A549 (cell line): ENCODE data around the gene ALCAM. TPM values are rescaled to one million over a fixed set of nuclear protein-coding genes. Genes with fewer than 3 reads are reported as not detected.

Experiments used
- ATAC-seq, 2 experiments: fragments of 200-7000 bp in 1 of 2; fragments of >200 bp in 1 of 2; cut with Nextera tagmentation in 1 of 2; cut with Tn5 transposase in 1 of 2; 3 replicates each; pipeline versions ENCODE4 v1.8.0 to v1.9.1; 2018 to 2020; ENCODE audit warnings: mild to moderate bottlenecking in 1 of 2, moderate library complexity in 1 of 2
- CTCF ChIA-PET: fragments of 300-600 bp; sonication (Branson Sonifier 250); formaldehyde crosslinking; extraction: SDS; loops from one replicate; lab custom pipeline; 2021; ENCODE audit warnings: antibody characterized with exemption, inconsistent platforms; lab: Yijun Ruan, JAX
- POLR2A ChIA-PET: fragments of 350-600 bp; formaldehyde crosslinking; extraction: SDS; loops from one replicate; lab custom pipeline; 2021; ENCODE audit warnings: antibody characterized with exemption, inconsistent platforms; lab: Yijun Ruan, JAX
- DNase-seq, 2 experiments: peaks; one replicate each; pipeline versions ENCODE4 v3.0.0 to v3.0.0-alpha.2; 2011 to 2016; ENCODE audit warnings: low read depth in 1 of 2, low spot score in 1 of 2
- FAIRE-seq: peaks from 2 replicates; lab custom pipeline; 2011; peaks lifted over from hg19 to GRCh38; lab: Jason Lieb, UNC
- H3K27ac ChIP-seq, 2 experiments: fragments of >200 bp; sonication (Bioruptor Twin); formaldehyde crosslinking; 3 replicates each; pipeline ENCODE4 v1.5.1; 2016 to 2017
- H3K4me1 ChIP-seq: fragments of >200 bp; sonication (Bioruptor Twin); formaldehyde crosslinking; 3 replicates; pipeline ENCODE4 v1.6.1; 2016
- H3K4me2 ChIP-seq: fragments of >200 bp; sonication (Bioruptor Twin); formaldehyde crosslinking; 3 replicates; pipeline ENCODE4 v1.6.1; 2016
- H3K4me3 ChIP-seq: fragments of >200 bp; sonication (Bioruptor Twin); formaldehyde crosslinking; 3 replicates; pipeline ENCODE4 v1.5.1; 2016
- H3K9me3 ChIP-seq: fragments of >200 bp; sonication (Bioruptor Twin); formaldehyde crosslinking; 3 replicates; pipeline ENCODE4 v1.6.1; 2016
- CEBPB ChIP-seq, 2 experiments: fragments of >200 bp in 1 of 2; sonication (Bioruptor Twin) in 1 of 2; formaldehyde crosslinking in 1 of 2; IDR thresholded peaks; 2 replicates each; pipeline ENCODE4 v1.6.1; 2012 to 2016
- CHD4 ChIP-seq: fragments of 200-600 bp; sonication (generic); IDR thresholded peaks from 2 replicates; pipeline ENCODE4 v1.6.1; 2016; ENCODE audit warnings: antibody characterized with exemption, mild to moderate bottlenecking, borderline replicate concordance
- ESRRA ChIP-seq: fragments of 150-350 bp; IDR thresholded peaks from 2 replicates; pipeline ENCODE4 v1.6.1; 2014; ENCODE audit warnings: mild to moderate bottlenecking, low read length, borderline replicate concordance
- FOSL2 ChIP-seq, 2 experiments: fragments of 450-650 bp in 1 of 2; fragments of >200 bp in 1 of 2; sonication (Bioruptor Twin) in 1 of 2; formaldehyde crosslinking; IDR thresholded peaks; 2 replicates each; pipeline versions ENCODE4 v1.5.0 to v1.6.1; 2016 to 2020; ENCODE audit warnings: mild to moderate bottlenecking in 1 of 2, moderate library complexity in 1 of 2
- HOXA7 ChIP-seq: fragments of 250-450 bp; sonication (Bioruptor Pico); IDR thresholded peaks from 2 replicates; pipeline ENCODE4 v1.5.0; 2020; ENCODE audit warnings: mild to moderate bottlenecking, moderate library complexity
- JUN ChIP-seq, 2 experiments: fragments of >200 bp; sonication (Bioruptor Twin); formaldehyde crosslinking; IDR thresholded peaks; 2 replicates in 1 of 2; 3 replicates in 1 of 2; pipeline ENCODE4 v1.6.1; 2016 to 2017
- JUNB ChIP-seq: fragments of >200 bp; sonication (Bioruptor Twin); formaldehyde crosslinking; IDR thresholded peaks from 2 replicates; pipeline ENCODE4 v1.6.1; 2016
- NR3C1 ChIP-seq: fragments of >200 bp; sonication (Bioruptor Twin); formaldehyde crosslinking; IDR thresholded peaks from 3 replicates; pipeline ENCODE4 v1.6.1; 2017
- SMC3 ChIP-seq: fragments of >200 bp; sonication (Bioruptor Twin); formaldehyde crosslinking; IDR thresholded peaks from 3 replicates; pipeline ENCODE4 v1.6.1; 2018; ENCODE audit warnings: inconsistent platforms
- SREBF2 ChIP-seq: fragments of 450-650 bp; IDR thresholded peaks from 2 replicates; pipeline ENCODE4 v1.6.1; 2014; ENCODE audit warnings: mild to moderate bottlenecking, moderate library complexity
- TP53 ChIP-seq: fragments of 250-450 bp; sonication (Bioruptor Pico); IDR thresholded peaks from 2 replicates; pipeline ENCODE4 v1.5.0; 2021; ENCODE audit warnings: mild to moderate bottlenecking, moderate library complexity
- ZC3H11A ChIP-seq: fragments of 450-650 bp; IDR thresholded peaks from 2 replicates; pipeline ENCODE4 v1.6.1; 2014; ENCODE audit warnings: antibody characterized with exemption, mild to moderate bottlenecking
- ZNF302 ChIP-seq: fragments of 250-450 bp; sonication (Bioruptor Pico); IDR thresholded peaks from 2 replicates; pipeline ENCODE4 v1.9.0; 2021; ENCODE audit warnings: inconsistent platforms, mild to moderate bottlenecking, moderate library complexity
- ZSCAN20 ChIP-seq: fragments of 250-450 bp; sonication (Bioruptor Pico); IDR thresholded peaks from 2 replicates; pipeline ENCODE4 v1.8.0; 2022; ENCODE audit warnings: mild to moderate bottlenecking, moderate library complexity
- WGBS: methylation state at CpG from one replicate; pipeline ENCODE4 v1.1.6; 2017; ENCODE audit errors: missing lambda C conversion rate; 5-methylcytosine and 5-hydroxymethylcytosine counted together
- polyA plus RNA-seq, 4 experiments: library from polyadenylated mRNA; depleted of rRNA in 3 of 4; stranded (reverse); fragments of >200 nt; fragmentation: RNase III in 1 of 4; extraction: RNeasy Plus Mini Kit Qiagen cat#74134 plus additional on column Dnase treatment in 1 of 4; gene quantifications; 2 replicates in 3 of 4; 3 replicates in 1 of 4; pipeline ENCODE4 v1.2.3, GENCODE V29; 2011 to 2017
- TF ChIP-seq, protein P1 (sequence below): fragments of >200 bp; sonication (Bioruptor Twin); formaldehyde crosslinking; IDR thresholded peaks from 3 replicates; pipeline ENCODE4 v1.5.1; 2016
- TF ChIP-seq, protein P2 (sequence below): IDR thresholded peaks from 2 replicates; pipeline ENCODE4 v1.6.1; 2012; ENCODE audit warnings: low read depth, borderline replicate concordance
- TF ChIP-seq, protein P3 (sequence below): IDR thresholded peaks from 2 replicates; pipeline ENCODE4 v1.6.1; 2012

ALCAM gene
- polyA plus RNA-seq, 2 of the 4 experiments (the other 2 are of a cell fraction) = 57.1 to 145 TPM

DNA sequence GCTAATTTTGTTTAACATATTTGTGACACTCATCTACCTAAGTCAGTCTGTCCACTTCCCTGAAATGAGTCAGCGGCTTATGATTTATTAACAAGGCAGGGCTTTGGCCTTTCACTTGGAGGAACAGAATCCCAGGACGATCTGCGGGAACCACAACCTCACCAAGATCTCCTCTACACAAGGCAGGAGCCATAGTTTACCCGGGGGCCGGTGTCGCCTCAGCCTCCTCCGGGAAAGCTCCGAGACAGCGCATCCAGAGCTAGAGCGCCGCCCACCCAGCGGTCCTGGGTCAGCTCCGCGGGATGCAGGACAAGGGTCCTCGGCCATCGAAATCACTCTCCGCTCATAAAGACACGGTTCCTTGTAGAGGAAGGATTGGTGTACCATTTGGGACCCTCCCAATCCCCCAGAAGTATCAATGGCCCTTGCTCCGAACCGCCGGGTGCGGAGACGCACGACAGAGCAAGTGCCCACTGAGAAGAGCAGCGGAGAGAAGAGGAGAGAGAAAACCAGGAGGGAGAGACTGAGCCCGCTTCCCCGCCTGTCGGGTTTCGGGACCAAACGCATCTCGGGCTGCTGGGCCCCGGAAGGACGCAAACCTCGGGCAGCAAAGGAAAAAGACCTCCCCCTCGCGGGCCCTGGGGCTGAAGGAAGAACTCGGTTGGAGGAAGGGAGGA lies 13.1 kb upstream of the ALCAM start:
- 89% methylated on average over 37 of the region's 37 CpGs for WGBS
- ChIA-PET CTCF (no interaction called here), POLR2A (no interaction called here)
- FAIRE-seq = no peak
- Histone ChIP-seq H3K27ac (0 out of 6 replicates have a peak overlapping the region, but pooled peaks of 1 of the 2 experiments have one; percentile 10), H3K4me3 (no peak overlapping the region), H3K9me3 (no peaks in the 10 kb centered on the region), H3K4me1 (peaks cover 9% of the 10 kb centered on the region; the same call in 2 of the 3 replicates), H3K4me2 (no peak overlapping the region)
- peak in 1 of 2 experiments; percentile 17 for DNase-seq
- TF ChIP-seq SMC3 (no peak), ZC3H11A (no peak), FOSL2 (IDR thresholded peaks at IDR 0.05) (no peak), FOSL2 (CRISPR knock-in tag; IDR thresholded peaks at IDR 0.05) (no peak), JUNB (no peak), NR3C1 (no peak), TP53 (CRISPR knock-in tag) (no peak), CHD4 (no peak), CEBPB (IDR thresholded peaks at IDR 0.05) (no peak), ESRRA (no peak)
- TF ChIP-seq, protein P1, sequence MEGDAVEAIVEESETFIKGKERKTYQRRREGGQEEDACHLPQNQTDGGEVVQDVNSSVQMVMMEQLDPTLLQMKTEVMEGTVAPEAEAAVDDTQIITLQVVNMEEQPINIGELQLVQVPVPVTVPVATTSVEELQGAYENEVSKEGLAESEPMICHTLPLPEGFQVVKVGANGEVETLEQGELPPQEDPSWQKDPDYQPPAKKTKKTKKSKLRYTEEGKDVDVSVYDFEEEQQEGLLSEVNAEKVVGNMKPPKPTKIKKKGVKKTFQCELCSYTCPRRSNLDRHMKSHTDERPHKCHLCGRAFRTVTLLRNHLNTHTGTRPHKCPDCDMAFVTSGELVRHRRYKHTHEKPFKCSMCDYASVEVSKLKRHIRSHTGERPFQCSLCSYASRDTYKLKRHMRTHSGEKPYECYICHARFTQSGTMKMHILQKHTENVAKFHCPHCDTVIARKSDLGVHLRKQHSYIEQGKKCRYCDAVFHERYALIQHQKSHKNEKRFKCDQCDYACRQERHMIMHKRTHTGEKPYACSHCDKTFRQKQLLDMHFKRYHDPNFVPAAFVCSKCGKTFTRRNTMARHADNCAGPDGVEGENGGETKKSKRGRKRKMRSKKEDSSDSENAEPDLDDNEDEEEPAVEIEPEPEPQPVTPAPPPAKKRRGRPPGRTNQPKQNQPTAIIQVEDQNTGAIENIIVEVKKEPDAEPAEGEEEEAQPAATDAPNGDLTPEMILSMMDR = no peak
- ATAC-seq = no peak

DNA sequence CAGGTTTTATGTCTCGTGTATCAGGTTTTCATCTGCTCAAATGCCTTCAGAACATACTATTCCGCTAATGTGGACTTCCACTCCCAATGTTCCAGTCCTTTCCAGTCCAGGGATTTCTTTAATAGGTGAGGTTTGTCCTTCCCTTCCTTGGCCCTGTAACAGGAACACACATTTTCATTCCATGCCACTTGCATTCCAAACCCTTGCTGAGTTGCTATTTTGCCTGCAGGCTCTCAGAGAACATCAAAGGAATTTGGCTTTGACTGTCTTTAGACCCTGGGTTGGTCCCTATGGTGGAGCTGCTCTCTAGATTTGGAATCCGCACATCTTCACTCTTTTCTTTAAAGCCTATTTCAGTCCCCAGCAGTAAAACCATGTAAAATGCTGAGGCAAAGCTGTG lies 12.3 kb upstream of the ALCAM start:
- Histone ChIP-seq H3K4me1 (peaks cover 16% of the 10 kb centered on the region), H3K4me2 (no peak overlapping the region), H3K4me3 (no peak overlapping the region), H3K27ac (no peak overlapping the region), H3K9me3 (no peaks in the 10 kb centered on the region)
- ChIA-PET POLR2A (no interaction called here), CTCF (interaction anchor here (3.5 kb wide), 1 partner anchor 12 kb away, joined by 19 read pairs; the partner anchor contains the start of gene ALCAM)
- no peak for TF ChIP-seq ZNF302 (CRISPR knock-in tag)
- TF ChIP-seq, protein P2, sequence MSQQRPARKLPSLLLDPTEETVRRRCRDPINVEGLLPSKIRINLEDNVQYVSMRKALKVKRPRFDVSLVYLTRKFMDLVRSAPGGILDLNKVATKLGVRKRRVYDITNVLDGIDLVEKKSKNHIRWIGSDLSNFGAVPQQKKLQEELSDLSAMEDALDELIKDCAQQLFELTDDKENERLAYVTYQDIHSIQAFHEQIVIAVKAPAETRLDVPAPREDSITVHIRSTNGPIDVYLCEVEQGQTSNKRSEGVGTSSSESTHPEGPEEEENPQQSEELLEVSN = no peak
- TF ChIP-seq, protein P3, sequence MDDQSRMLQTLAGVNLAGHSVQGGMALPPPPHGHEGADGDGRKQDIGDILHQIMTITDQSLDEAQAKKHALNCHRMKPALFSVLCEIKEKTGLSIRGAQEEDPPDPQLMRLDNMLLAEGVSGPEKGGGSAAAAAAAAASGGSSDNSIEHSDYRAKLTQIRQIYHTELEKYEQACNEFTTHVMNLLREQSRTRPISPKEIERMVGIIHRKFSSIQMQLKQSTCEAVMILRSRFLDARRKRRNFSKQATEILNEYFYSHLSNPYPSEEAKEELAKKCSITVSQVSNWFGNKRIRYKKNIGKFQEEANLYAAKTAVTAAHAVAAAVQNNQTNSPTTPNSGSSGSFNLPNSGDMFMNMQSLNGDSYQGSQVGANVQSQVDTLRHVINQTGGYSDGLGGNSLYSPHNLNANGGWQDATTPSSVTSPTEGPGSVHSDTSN = no peak
- TF ChIP-seq JUN (IDR thresholded peaks at IDR 0.05) = no peak
- TF ChIP-seq SREBF2 = no peak
- TF ChIP-seq HOXA7 (CRISPR knock-in tag) = no peak
- no peak for TF ChIP-seq CEBPB (IDR thresholded peaks at IDR 0.05)
- FAIRE-seq (no peak), DNase-seq (no peak), ATAC-seq (no peak)
- 85% methylated on average over 3 of the region's 3 CpGs for WGBS

DNA sequence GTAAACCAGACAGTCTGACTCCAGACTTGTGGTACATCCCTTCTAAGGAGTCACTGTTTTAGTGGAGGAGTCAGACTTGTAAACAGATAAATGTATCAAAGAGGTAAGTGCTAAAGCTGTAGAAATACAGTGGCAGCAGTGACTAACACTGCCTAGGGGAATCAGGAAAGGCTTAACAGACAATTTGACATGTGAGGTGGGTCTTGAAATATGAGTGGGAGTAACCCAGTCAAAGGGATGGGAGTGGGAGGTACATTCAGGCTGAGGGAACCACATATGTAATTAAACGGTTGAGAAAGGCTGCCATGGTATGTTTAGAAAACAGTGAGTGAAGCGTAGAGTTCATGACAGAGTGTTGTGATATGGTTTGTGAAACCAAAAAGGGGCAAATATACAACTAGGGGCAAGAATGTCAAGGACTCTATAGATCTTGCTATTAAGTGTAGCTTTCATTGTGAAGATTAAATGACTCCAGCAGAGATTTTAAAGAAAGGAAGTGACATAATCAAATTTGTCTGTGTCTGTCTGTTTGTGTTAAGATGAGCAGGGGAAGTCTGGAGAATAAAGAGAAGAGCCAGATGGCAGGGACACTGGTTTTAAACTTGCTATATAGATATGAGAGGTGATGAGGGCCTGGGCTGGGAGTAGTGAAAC lies 11.2 kb upstream of the ALCAM start:
- H3K9me3 ChIP-seq = no peaks in the 10 kb centered on the region
- H3K27ac ChIP-seq = peak overlapping the region; percentile 3 to 9; a peak in 1 of 6 replicates
- no peak overlapping the region for H3K4me3 ChIP-seq
- ChIA-PET CTCF (interaction anchor here (1.3 to 3.5 kb wide), 2 partner anchors 11 to 13 kb away, joined by 3 to 19 read pairs; partner anchors contain the start of gene ALCAM), POLR2A (no interaction called here)
- no peak; a peak in 1 of 6 replicates for ATAC-seq
- 69% methylated on average over 2 of the region's 2 CpGs for WGBS
- no peak for FAIRE-seq
- H3K4me1 ChIP-seq = peaks cover 27% of the 10 kb centered on the region
- DNase-seq = no peak
- no peak overlapping the region for H3K4me2 ChIP-seq
- no peak for TF ChIP-seq ZSCAN20 (CRISPR knock-in tag)
